Endothelial cell of umbilical vein (primary cell): ENCODE data around the gene CRTAP. TPM values are rescaled to one million over a fixed set of nuclear protein-coding genes. Genes with fewer than 3 reads are reported as not detected.

Source experiments
- BruUV-seq: library from RNA; stranded (reverse); fragments of 400-500 nt; replicated peaks from 2 replicates; lab custom pipeline; 2021; lab: Mats Ljungman, UMichigan
- CTCF ChIA-PET: fragments of 300-600, 350-600 bp; sonication (Branson Sonifier 250); formaldehyde crosslinking; loops from one replicate; lab custom pipeline; 2021; ENCODE audit warnings: antibody characterized with exemption, inconsistent platforms; lab: Charles Lee
- POLR2A ChIA-PET: fragments of 300-600, 350-600 bp; sonication (Branson Sonifier 250); formaldehyde crosslinking; loops from one replicate; lab custom pipeline; 2021; ENCODE audit warnings: antibody characterized with exemption, inconsistent platforms; lab: Charles Lee
- DNase-seq: peaks from one replicate; pipeline ENCODE4 v3.0.0-alpha.2; 2011; ENCODE audit warnings: low read depth, low spot score
- FAIRE-seq: peaks from 2 replicates; lab custom pipeline; 2011; peaks lifted over from hg19 to GRCh38; lab: Jason Lieb, UNC
- H2AFZ ChIP-seq: 2 replicates; pipeline ENCODE4 v1.6.0; 2012; ENCODE audit warnings: low read depth, low read length, control low read depth, inconsistent platforms
- H3K27ac ChIP-seq: 2 replicates; pipeline ENCODE4 v1.5.1; 2011; ENCODE audit warnings: low read depth, mild to moderate bottlenecking, control low read depth, low read length, moderate library complexity; ENCODE audit not compliant: insufficient read depth
- H3K27me3 ChIP-seq, 2 experiments: 2 replicates each; pipeline versions ENCODE4 v1.6.0 to v1.6.1; 2011; ENCODE audit warnings: low read length in 2 of 2, mixed read lengths in 1 of 2; ENCODE audit not compliant: control insufficient read depth in 2 of 2, insufficient read depth in 2 of 2
- H3K36me3 ChIP-seq, 2 experiments: 2 replicates in 1 of 2; 3 replicates in 1 of 2; pipeline ENCODE4 v1.5.1; 2011; ENCODE audit warnings: low read length in 2 of 2, mild to moderate bottlenecking in 1 of 2, moderate library complexity in 1 of 2; ENCODE audit not compliant: control insufficient read depth in 2 of 2, insufficient read depth in 2 of 2; ENCODE audit errors: extremely low read depth in 1 of 2
- H3K4me1 ChIP-seq: 3 replicates; pipeline ENCODE4 v1.5.1; 2011; ENCODE audit warnings: mild to moderate bottlenecking, low read length; ENCODE audit not compliant: control insufficient read depth, insufficient read depth; ENCODE audit errors: extremely low read depth
- H3K4me2 ChIP-seq: 2 replicates; pipeline ENCODE4 v1.6.1; 2011; ENCODE audit warnings: low read length, control low read depth, mixed read lengths; ENCODE audit not compliant: insufficient read depth
- H3K4me3 ChIP-seq, 3 experiments: fragments of 200-600 bp in 1 of 3; sonication (generic), shearing (Covaris generic) in 1 of 3; replicated peaks in 1 of 3; 2 replicates each; pipeline ENCODE4 v1.5.1; 2011 to 2016; ENCODE audit warnings: control low read depth in 3 of 3, low read length in 3 of 3, mild to moderate bottlenecking in 2 of 3, inconsistent platforms in 1 of 3, low read depth in 1 of 3, moderate library complexity in 1 of 3; ENCODE audit not compliant: insufficient read depth in 1 of 3
- H3K79me2 ChIP-seq: 2 replicates; pipeline ENCODE4 v1.6.0; 2012; ENCODE audit warnings: low read length, inconsistent platforms; ENCODE audit not compliant: control insufficient read depth, insufficient read depth
- H3K9ac ChIP-seq: replicated peaks from 2 replicates; pipeline ENCODE3; 2011; ENCODE audit warnings: low read length, control low read depth; ENCODE audit not compliant: insufficient read depth; ENCODE audit errors: extremely low read depth
- H3K9me1 ChIP-seq: replicated peaks from 3 replicates; pipeline ENCODE4 v1.6.0; 2011; ENCODE audit warnings: mild to moderate bottlenecking, low read length; ENCODE audit not compliant: control insufficient read depth, insufficient read depth; ENCODE audit errors: extremely low read depth
- H3K9me3 ChIP-seq: replicated peaks from 2 replicates; pipeline ENCODE4 v1.5.1; 2012; ENCODE audit warnings: low read length, inconsistent platforms; ENCODE audit not compliant: control insufficient read depth, insufficient read depth
- H4K20me1 ChIP-seq: replicated peaks from 2 replicates; pipeline ENCODE3; 2011; ENCODE audit warnings: mild to moderate bottlenecking, low read length; ENCODE audit not compliant: control insufficient read depth, insufficient read depth; ENCODE audit errors: extremely low read depth
- EZH2 ChIP-seq: IDR thresholded peaks from 2 replicates; pipeline ENCODE4 v1.6.1; 2012; ENCODE audit warnings: borderline replicate concordance, low read depth, mild to moderate bottlenecking, moderate library complexity, low read length, inconsistent platforms; ENCODE audit not compliant: severe bottlenecking
- FOS ChIP-seq: IDR thresholded peaks from 2 replicates; pipeline ENCODE4 v1.6.1; 2011; ENCODE audit warnings: mild to moderate bottlenecking, low read length, moderate library complexity, borderline replicate concordance; ENCODE audit not compliant: insufficient read depth
- GATA2 ChIP-seq: IDR thresholded peaks from 2 replicates; pipeline ENCODE4 v1.7.0; 2011; ENCODE audit warnings: low read depth, mild to moderate bottlenecking, moderate library complexity, mixed read lengths, low read length; ENCODE audit not compliant: insufficient read length, insufficient read depth
- JUN ChIP-seq: IDR thresholded peaks from 2 replicates; pipeline ENCODE4 v1.6.1; 2011; ENCODE audit warnings: borderline replicate concordance, low read depth; ENCODE audit not compliant: insufficient read length, insufficient read depth
- MAX ChIP-seq: IDR thresholded peaks from 2 replicates; pipeline ENCODE4 v1.6.1; 2011; ENCODE audit not compliant: insufficient read depth, insufficient read length
- MYC ChIP-seq: IDR thresholded peaks from one replicate; pipeline ENCODE4 v1.6.1; 2011; ENCODE audit warnings: mild to moderate bottlenecking, low read depth, low read length
- POLR2A ChIP-seq: IDR thresholded peaks from 2 replicates; pipeline ENCODE4 v1.6.1; 2012; ENCODE audit warnings: low read depth, mild to moderate bottlenecking, control low read depth, low read length
- POLR2AphosphoS5 ChIP-seq: IDR thresholded peaks from 2 replicates; pipeline ENCODE4 v1.6.1; 2012; ENCODE audit warnings: low read depth, mild to moderate bottlenecking, control low read depth, low read length, moderate library complexity; ENCODE audit not compliant: insufficient read depth
- dilution Hi-C: fragments of 300-500 bp; cut with MboI; formaldehyde crosslinking; loops from one replicate; pipeline ENCODE4 v1.15.0; 2019; ENCODE audit warnings: low sequenced_read_pairs; ENCODE audit not compliant: extremely low pct_ligation_motif_present
- intact Hi-C: fragments of 100-400 bp; cut with micrococcal nuclease; formaldehyde crosslinking; loops from one replicate; pipeline ENCODE4 v1.10.0; 2022
- polyA plus RNA-seq, 4 experiments: library from polyadenylated mRNA; depleted of rRNA in 3 of 4; stranded (reverse) in 3 of 4; unstranded in 1 of 4; fragments of >200 nt; gene quantifications; 2 replicates each; pipeline versions ENCODE4 v1.2.1 to v1.2.3, GENCODE V29; 2011 to 2012; ENCODE audit warnings: missing spikeins in 1 of 4
- total RNA-seq: library from RNA; stranded (reverse); gene quantifications from 2 replicates; pipeline ENCODE4 v1.2.3, GENCODE V29; 2021
- TF ChIP-seq, protein P1 (sequence below), 2 donors: IDR thresholded peaks; 1 replicate in 1 of 2; 2 replicates in 1 of 2; pipeline ENCODE4 v1.5.1; 2011; ENCODE audit warnings: low read length in 2 of 2, mild to moderate bottlenecking in 2 of 2, moderate library complexity in 2 of 2, control low read depth in 1 of 2, inconsistent platforms in 1 of 2, low read depth in 1 of 2; ENCODE audit not compliant: insufficient read depth in 1 of 2; ENCODE audit errors: extremely low read depth in 1 of 2

The CRTAP gene
- total and polyA plus RNA-seq, 2 donors (not counting 3 experiments of a cell fraction or from before 2014, with no cell fraction given): 204 to 213 TPM

GRCh38 chr3:33186524-33187367 is 72.9 kb downstream of the CRTAP start:
- no peaks in the 10 kb centered on the region for H3K79me2 ChIP-seq
- H3K4me3 ChIP-seq: peak overlapping the region in 1 of 3 experiments; percentile 28
- BruUV-seq: TSS peak; percentile 45
- H2AFZ ChIP-seq: peak overlapping the region; percentile 28
- FAIRE-seq: peak; percentile 96
- dilution Hi-C loops (no loop called here), intact Hi-C loops (loop anchor here (1.0 kb wide), 2 partner anchors 25 to 132 kb away; no protein-coding TSS in a partner anchor)
- peak overlapping the region; percentile 82 for H3K4me2 ChIP-seq
- H3K36me3 ChIP-seq: no peaks in the 10 kb centered on the region
- no peaks in the 10 kb centered on the region for H3K9me3 ChIP-seq
- H4K20me1 ChIP-seq: no peaks in the 10 kb centered on the region
- TF ChIP-seq FOS (peak; percentile 47), MAX (no peak)
- ChIA-PET POLR2A (interaction anchor here (1.1 kb wide), 1 partner anchor 31 kb away, joined by 4 read pairs; no protein-coding TSS in a partner anchor), CTCF (interaction anchor here (0.7 to 1.5 kb wide), 5 partner anchors 9 to 186 kb away, joined by 3 to 11 read pairs (median 6); no protein-coding TSS in a partner anchor)
- H3K27ac ChIP-seq: peak overlapping the region; percentile 92
- peak; percentile 93 for DNase-seq
- peak overlapping the region; percentile 38 for H3K9ac ChIP-seq
- H3K27me3 ChIP-seq: no peaks in the 10 kb centered on the region
- peaks cover 11% of the 10 kb centered on the region for H3K4me1 ChIP-seq
- H3K9me1 ChIP-seq: no peaks in the 10 kb centered on the region

DNA sequence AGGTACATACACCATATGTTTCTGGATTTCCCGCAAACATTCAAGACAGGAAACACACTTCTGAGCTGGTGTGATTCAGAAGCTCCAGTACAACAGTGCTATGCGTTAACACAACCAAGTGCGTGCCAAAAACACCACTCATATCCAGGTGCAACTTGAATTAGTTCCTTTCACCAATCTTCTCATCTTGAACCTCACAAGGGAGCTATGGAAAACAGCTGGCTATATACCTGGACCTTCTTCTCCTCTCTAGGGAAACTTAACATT is 73.5 kb downstream of the CRTAP start:
- peaks cover 11% of the 10 kb centered on the region for H3K4me1 ChIP-seq
- ChIA-PET CTCF (interaction anchor here (0.7 to 1.5 kb wide), 6 partner anchors 8 to 185 kb away, joined by 3 to 11 read pairs (median 4); no protein-coding TSS in a partner anchor), POLR2A (interaction anchor here (0.6 to 1.1 kb wide), 3 partner anchors 30 to 771 kb away, joined by 3 to 4 read pairs (median 3); no protein-coding TSS in a partner anchor)
- no TSS peak for BruUV-seq
- H3K9ac ChIP-seq: peak overlapping the region; percentile 38
- H3K36me3 ChIP-seq: no peaks in the 10 kb centered on the region
- H3K9me3 ChIP-seq: no peaks in the 10 kb centered on the region
- no peak for FAIRE-seq
- no peaks in the 10 kb centered on the region for H3K27me3 ChIP-seq
- H3K27ac ChIP-seq: peak overlapping the region; percentile 92
- peak overlapping the region; percentile 82 for H3K4me2 ChIP-seq
- H3K79me2 ChIP-seq: no peaks in the 10 kb centered on the region
- DNase-seq: no peak
- intact Hi-C loops (loop anchor here (1.0 kb wide), 2 partner anchors 24 to 131 kb away; no protein-coding TSS in a partner anchor), dilution Hi-C loops (no loop called here)
- no peak overlapping the region for H3K4me3 ChIP-seq
- TF ChIP-seq, protein P1, sequence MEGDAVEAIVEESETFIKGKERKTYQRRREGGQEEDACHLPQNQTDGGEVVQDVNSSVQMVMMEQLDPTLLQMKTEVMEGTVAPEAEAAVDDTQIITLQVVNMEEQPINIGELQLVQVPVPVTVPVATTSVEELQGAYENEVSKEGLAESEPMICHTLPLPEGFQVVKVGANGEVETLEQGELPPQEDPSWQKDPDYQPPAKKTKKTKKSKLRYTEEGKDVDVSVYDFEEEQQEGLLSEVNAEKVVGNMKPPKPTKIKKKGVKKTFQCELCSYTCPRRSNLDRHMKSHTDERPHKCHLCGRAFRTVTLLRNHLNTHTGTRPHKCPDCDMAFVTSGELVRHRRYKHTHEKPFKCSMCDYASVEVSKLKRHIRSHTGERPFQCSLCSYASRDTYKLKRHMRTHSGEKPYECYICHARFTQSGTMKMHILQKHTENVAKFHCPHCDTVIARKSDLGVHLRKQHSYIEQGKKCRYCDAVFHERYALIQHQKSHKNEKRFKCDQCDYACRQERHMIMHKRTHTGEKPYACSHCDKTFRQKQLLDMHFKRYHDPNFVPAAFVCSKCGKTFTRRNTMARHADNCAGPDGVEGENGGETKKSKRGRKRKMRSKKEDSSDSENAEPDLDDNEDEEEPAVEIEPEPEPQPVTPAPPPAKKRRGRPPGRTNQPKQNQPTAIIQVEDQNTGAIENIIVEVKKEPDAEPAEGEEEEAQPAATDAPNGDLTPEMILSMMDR (IDR thresholded peaks at IDR 0.05; ENCODE audit: extremely low read depth in 1 of 2, insufficient read depth in 1 of 2, low read depth in 1 of 2, low read length in 2 of 2): no peak
- TF ChIP-seq JUN: peak; percentile 48
- TF ChIP-seq POLR2AphosphoS5: peak; percentile 81
- no peak for TF ChIP-seq MYC
- no peak for TF ChIP-seq EZH2
- TF ChIP-seq FOS: no peak
- no peak for TF ChIP-seq GATA2
- TF ChIP-seq POLR2A: peak; percentile 56
- no peak for TF ChIP-seq MAX
- no peaks in the 10 kb centered on the region for H4K20me1 ChIP-seq
- H2AFZ ChIP-seq: peak overlapping the region; percentile 28
- no peaks in the 10 kb centered on the region for H3K9me1 ChIP-seq
